GM12872 (cell line): Measurements from ENCODE around the gene DPEP1.

Experiments
- TF ChIP-seq, protein P1 (sequence below): IDR thresholded peaks from 3 replicates; pipeline ENCODE4 v1.5.1; 2011; ENCODE audit warnings: low read depth, mild to moderate bottlenecking, low read length, moderate library complexity; ENCODE audit not compliant: insufficient read depth

DPEP1 gene

DNA sequence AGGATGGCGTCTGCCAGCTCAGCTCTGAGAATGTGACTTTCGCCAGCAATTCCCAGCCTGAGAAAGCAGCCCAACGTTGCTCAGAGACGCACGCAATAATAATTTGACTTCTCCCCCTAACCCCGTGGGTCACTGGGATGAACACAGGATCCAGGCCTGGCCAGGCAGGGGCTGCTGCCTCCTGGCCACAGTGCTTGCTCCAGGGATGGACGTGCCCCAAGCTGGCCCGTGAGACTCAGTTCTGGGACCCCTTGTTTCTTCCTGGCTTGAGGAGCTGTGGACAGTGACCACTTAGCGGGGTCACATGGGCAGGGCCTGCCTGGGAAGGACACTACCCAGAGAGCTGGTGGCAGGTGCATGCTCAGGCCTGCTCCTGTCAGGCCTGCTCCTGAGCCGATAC, 13.5 kb upstream of the DPEP1 start:
- TF ChIP-seq, protein P1, sequence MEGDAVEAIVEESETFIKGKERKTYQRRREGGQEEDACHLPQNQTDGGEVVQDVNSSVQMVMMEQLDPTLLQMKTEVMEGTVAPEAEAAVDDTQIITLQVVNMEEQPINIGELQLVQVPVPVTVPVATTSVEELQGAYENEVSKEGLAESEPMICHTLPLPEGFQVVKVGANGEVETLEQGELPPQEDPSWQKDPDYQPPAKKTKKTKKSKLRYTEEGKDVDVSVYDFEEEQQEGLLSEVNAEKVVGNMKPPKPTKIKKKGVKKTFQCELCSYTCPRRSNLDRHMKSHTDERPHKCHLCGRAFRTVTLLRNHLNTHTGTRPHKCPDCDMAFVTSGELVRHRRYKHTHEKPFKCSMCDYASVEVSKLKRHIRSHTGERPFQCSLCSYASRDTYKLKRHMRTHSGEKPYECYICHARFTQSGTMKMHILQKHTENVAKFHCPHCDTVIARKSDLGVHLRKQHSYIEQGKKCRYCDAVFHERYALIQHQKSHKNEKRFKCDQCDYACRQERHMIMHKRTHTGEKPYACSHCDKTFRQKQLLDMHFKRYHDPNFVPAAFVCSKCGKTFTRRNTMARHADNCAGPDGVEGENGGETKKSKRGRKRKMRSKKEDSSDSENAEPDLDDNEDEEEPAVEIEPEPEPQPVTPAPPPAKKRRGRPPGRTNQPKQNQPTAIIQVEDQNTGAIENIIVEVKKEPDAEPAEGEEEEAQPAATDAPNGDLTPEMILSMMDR, result no peak

- TF ChIP-seq, protein P1, result no peak
These were observed 13.0 kb upstream of the DPEP1 start for GRCh38 chr16:89600427-89600826.

GRCh38 chr16:89600956-89601355, 12.5 kb upstream of the DPEP1 start:
- TF ChIP-seq, protein P1, result no peak

- TF ChIP-seq, protein P1, result no peak
These were observed 11.6 kb upstream of the DPEP1 start for GRCh38 chr16:89601906-89602272.

DNA sequence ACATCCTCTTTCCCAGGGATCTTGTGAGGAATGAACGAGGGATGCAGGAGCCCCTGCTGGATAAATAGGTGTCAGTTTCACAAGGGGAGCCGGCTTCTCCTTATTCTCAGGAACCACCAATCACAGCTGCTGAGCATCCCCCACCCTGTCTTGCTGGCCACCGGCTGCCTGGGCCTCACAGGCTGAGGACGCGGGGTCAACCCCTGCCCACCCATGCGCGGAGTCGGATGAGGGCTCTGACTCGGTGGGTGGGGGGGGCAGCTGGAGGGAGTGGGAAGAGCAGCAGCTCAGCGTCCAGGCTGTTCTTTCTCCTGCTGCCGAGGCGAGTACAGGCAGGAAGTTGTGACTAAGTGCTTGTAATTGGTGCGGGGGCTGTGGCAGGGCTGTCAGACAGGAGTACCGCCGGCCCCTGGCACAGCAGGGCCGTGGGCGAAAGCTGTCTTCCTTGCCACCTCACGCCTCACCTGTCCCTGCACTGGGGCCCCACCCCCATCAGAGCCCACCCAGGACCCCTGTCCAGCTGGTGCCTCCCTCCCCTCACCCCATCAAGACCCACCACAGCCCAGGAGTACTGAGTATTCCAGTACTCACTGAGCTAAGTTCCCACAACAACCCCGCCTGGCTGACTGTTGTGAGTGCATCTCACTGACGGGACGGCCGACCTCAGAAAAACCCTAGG, 11.0 kb upstream of the DPEP1 start:
- TF ChIP-seq, protein P1, result no peak

- TF ChIP-seq, protein P1, result no peak
These were observed 10.4 kb upstream of the DPEP1 start for GRCh38 chr16:89602952-89603590.

GRCh38 chr16:89604764-89605163, 8.7 kb upstream of the DPEP1 start:
- TF ChIP-seq, protein P1, result no peak
